ENCODE measurements around the gene IPO4. TPM values are rescaled to one million over a fixed set of nuclear protein-coding genes. Genes with fewer than 3 reads are reported as not detected.

Gene IPO4, protein sequence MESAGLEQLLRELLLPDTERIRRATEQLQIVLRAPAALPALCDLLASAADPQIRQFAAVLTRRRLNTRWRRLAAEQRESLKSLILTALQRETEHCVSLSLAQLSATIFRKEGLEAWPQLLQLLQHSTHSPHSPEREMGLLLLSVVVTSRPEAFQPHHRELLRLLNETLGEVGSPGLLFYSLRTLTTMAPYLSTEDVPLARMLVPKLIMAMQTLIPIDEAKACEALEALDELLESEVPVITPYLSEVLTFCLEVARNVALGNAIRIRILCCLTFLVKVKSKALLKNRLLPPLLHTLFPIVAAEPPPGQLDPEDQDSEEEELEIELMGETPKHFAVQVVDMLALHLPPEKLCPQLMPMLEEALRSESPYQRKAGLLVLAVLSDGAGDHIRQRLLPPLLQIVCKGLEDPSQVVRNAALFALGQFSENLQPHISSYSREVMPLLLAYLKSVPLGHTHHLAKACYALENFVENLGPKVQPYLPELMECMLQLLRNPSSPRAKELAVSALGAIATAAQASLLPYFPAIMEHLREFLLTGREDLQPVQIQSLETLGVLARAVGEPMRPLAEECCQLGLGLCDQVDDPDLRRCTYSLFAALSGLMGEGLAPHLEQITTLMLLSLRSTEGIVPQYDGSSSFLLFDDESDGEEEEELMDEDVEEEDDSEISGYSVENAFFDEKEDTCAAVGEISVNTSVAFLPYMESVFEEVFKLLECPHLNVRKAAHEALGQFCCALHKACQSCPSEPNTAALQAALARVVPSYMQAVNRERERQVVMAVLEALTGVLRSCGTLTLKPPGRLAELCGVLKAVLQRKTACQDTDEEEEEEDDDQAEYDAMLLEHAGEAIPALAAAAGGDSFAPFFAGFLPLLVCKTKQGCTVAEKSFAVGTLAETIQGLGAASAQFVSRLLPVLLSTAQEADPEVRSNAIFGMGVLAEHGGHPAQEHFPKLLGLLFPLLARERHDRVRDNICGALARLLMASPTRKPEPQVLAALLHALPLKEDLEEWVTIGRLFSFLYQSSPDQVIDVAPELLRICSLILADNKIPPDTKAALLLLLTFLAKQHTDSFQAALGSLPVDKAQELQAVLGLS
- polyA plus RNA-seq (2013) = 21.4 TPM

- Histone ChIP-seq H3K27ac (ENCODE audit: insufficient read depth in 1 of 2, low read depth in 1 of 2, low read length in 2 of 2, poor library complexity in 1 of 2, severe bottlenecking in 2 of 2) (peak within 1 kb of the TSS; percentile 46 to 77), H3K36me3 (ENCODE audit: control insufficient read depth in 4 of 4, insufficient read depth in 4 of 4, low read length in 3 of 4) (peaks cover 13 to 70% (median 38%) of the 10 kb centered on the region in 4 experiments), H3K4me3 (ENCODE audit: control insufficient read depth in 1 of 7, extremely low read depth in 1 of 7, insufficient read depth in 4 of 7, low read depth in 2 of 7, low read length in 6 of 7) (peak within 1 kb of the TSS; percentile 65 to 90 (median 79)), H3K4me1 (ENCODE audit: control extremely low read depth in 1 of 4, control insufficient read depth in 4 of 4, insufficient read depth in 4 of 4, low read length in 3 of 4) (peaks cover 0 to 25% (median 20%) of the 10 kb centered on the region in 4 experiments), H3K9me3 (ENCODE audit: control extremely low read depth in 1 of 5, control insufficient read depth in 4 of 5, insufficient read depth in 2 of 5, low read depth in 1 of 5, low read length in 4 of 5) (no peaks in the 10 kb centered on the region), H3K27me3 (replicated peaks in 2 of 5; ENCODE audit: control insufficient read depth in 4 of 5, insufficient read depth in 5 of 5, low read length in 4 of 5) (no peaks in the 10 kb centered on the region)
- ChIA-PET POLR2A (interaction anchor here (0.6 to 1.0 kb wide), 4 partner anchors 26 to 248 kb away, joined by 3 to 4 read pairs (median 3); partner anchors contain the start of genes DCAF11, NRL and PSME2), CTCF (interaction anchor here (0.8 to 4.4 kb wide), 12 partner anchors 9 to 248 kb away, joined by 3 to 19 read pairs (median 4); partner anchors contain the start of genes CHMP4A, CIDEB, EMC9 and IRF9)
- WGBS (ENCODE audit: insufficient coverage) = under 1% methylated on average over 57 of the region's 65 CpGs
- DNase-seq = peak; percentile 98
Measured at GRCh38 chr14:24188251-24189058, at the start of gene IPO4. Gene IPO4, minus strand, starts transcription at chr14:24188816. Its CDS starts 29 bp downstream, at chr14:24188787.

DNA sequence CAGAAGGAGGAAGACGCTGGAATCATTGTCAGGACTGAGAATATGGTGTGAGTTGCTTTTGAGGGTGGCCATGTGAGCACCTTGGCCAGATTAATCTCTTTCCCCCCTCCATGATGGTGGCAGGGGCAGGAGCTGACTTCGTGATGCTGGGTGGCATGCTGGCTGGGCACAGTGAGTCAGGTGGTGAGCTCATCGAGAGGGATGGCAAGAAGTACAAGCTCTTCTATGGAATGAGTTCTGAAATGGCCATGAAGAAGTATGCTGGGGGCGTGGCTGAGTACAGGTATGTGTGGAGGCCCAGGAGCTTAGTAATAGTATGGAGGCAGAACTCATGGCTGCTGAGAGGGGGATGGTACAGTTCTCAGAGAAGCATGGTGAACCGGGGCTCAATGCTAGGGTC, 49.5 kb upstream of the IPO4 start:
- WGBS (ENCODE audit: insufficient coverage) = 95% methylated on average over 4 of the region's 5 CpGs
- Histone ChIP-seq H3K36me3 (ENCODE audit: control insufficient read depth in 4 of 4, insufficient read depth in 4 of 4, low read length in 3 of 4) (peaks cover 20 to 64% (median 58%) of the 10 kb centered on the region in 4 experiments), H3K4me3 (ENCODE audit: control insufficient read depth in 1 of 7, extremely low read depth in 1 of 7, insufficient read depth in 4 of 7, low read depth in 2 of 7, low read length in 6 of 7) (no peak overlapping the region), H3K27me3 (replicated peaks in 2 of 5; ENCODE audit: control insufficient read depth in 4 of 5, insufficient read depth in 5 of 5, low read length in 4 of 5) (no peaks in the 10 kb centered on the region), H3K27ac (ENCODE audit: insufficient read depth in 1 of 2, low read depth in 1 of 2, low read length in 2 of 2, poor library complexity in 1 of 2, severe bottlenecking in 2 of 2) (peak overlapping the region in 1 of 2 experiments; percentile 3), H3K4me1 (ENCODE audit: control extremely low read depth in 1 of 4, control insufficient read depth in 4 of 4, insufficient read depth in 4 of 4, low read length in 3 of 4) (peaks cover 19 to 53% (median 34%) of the 10 kb centered on the region in 4 experiments), H3K9me3 (ENCODE audit: control extremely low read depth in 1 of 5, control insufficient read depth in 4 of 5, insufficient read depth in 2 of 5, low read depth in 1 of 5, low read length in 4 of 5) (no peaks in the 10 kb centered on the region)
- ChIA-PET POLR2A (interaction anchor here (0.6 to 1.0 kb wide), 3 partner anchors 17 to 136 kb away, joined by 3 to 4 read pairs (median 4); no protein-coding TSS in a partner anchor), CTCF (interaction anchor here (1.1 to 13.5 kb wide), 12 partner anchors 8 to 124 kb away, joined by 3 to 207 read pairs (median 6); partner anchors contain the start of genes CIDEB, DHRS1, IPO4 and MDP1)
- DNase-seq = no peak

GRCh38 chr14:24237463-24237955, 48.9 kb upstream of the IPO4 start:
- H3K36me3 ChIP-seq (ENCODE audit: control insufficient read depth in 4 of 4, insufficient read depth in 4 of 4, low read length in 3 of 4) = peaks cover 20 to 64% (median 58%) of the 10 kb centered on the region in 4 experiments
- POLR2A ChIA-PET = interaction anchor here (1.0 kb wide), 1 partner anchor 16 kb away, joined by 3 read pairs; no protein-coding TSS in a partner anchor
- H3K4me3 ChIP-seq (ENCODE audit: control insufficient read depth in 1 of 7, extremely low read depth in 1 of 7, insufficient read depth in 4 of 7, low read depth in 2 of 7, low read length in 6 of 7) = no peak overlapping the region
- 100% methylated on average over 2 of the region's 2 CpGs for WGBS (ENCODE audit: insufficient coverage)
- CTCF ChIA-PET = interaction anchor here (1.1 to 13.5 kb wide), 13 partner anchors 8 to 125 kb away, joined by 3 to 207 read pairs (median 6); partner anchors contain the start of genes CIDEB, DCAF11, DHRS1 and IPO4
- peaks cover 21 to 53% (median 35%) of the 10 kb centered on the region in 4 experiments for H3K4me1 ChIP-seq (ENCODE audit: control extremely low read depth in 1 of 4, control insufficient read depth in 4 of 4, insufficient read depth in 4 of 4, low read length in 3 of 4)
- peak overlapping the region in 1 of 2 experiments; percentile 3 for H3K27ac ChIP-seq (ENCODE audit: insufficient read depth in 1 of 2, low read depth in 1 of 2, low read length in 2 of 2, poor library complexity in 1 of 2, severe bottlenecking in 2 of 2)
- H3K27me3 ChIP-seq (replicated peaks in 2 of 5; ENCODE audit: control insufficient read depth in 4 of 5, insufficient read depth in 5 of 5, low read length in 4 of 5) = no peaks in the 10 kb centered on the region
- DNase-seq = no peak
- no peaks in the 10 kb centered on the region for H3K9me3 ChIP-seq (ENCODE audit: control extremely low read depth in 1 of 5, control insufficient read depth in 4 of 5, insufficient read depth in 2 of 5, low read depth in 1 of 5, low read length in 4 of 5)

DNA sequence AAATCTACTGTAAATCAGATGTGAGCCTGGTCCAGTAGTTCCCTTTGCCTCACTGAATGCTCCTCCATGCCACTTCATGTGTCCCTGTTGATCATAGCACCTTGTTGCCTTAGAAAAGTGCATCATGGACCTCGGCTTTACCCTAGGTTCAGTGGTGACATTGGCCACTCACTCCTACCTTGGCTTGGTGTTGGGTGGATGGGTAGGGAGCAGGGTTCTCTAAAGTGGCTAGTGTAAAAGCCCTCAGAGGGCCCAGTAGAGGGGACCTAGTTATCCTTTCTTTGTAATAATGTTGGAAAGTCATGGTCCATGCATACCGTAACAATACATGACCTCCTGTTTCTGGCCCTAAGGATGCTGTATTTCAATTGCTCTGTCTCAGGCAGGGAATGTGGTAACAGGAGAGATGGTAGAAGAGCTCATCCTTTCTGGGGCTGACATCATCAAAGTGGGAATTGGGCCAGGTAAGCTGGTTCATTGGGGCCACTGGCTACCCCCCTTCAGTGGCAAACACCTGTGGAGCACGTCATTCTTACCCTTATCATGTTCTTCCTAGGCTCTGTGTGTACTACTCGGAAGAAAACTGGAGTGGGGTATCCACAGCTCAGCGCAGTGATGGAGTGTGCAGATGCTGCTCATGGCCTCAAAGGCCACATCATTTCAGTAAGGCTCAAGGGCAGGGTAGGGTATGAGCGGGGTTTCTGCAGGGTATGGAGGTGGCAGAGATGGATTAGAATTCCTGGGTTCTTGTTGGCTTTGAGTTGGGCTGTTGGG, 48.3 kb upstream of the IPO4 start:
- H3K27ac ChIP-seq (ENCODE audit: insufficient read depth in 1 of 2, low read depth in 1 of 2, low read length in 2 of 2, poor library complexity in 1 of 2, severe bottlenecking in 2 of 2) = no peak overlapping the region
- H3K4me3 ChIP-seq (ENCODE audit: control insufficient read depth in 1 of 7, extremely low read depth in 1 of 7, insufficient read depth in 4 of 7, low read depth in 2 of 7, low read length in 6 of 7) = no peak overlapping the region
- no peak for DNase-seq
- peaks cover 20 to 64% (median 58%) of the 10 kb centered on the region in 4 experiments for H3K36me3 ChIP-seq (ENCODE audit: control insufficient read depth in 4 of 4, insufficient read depth in 4 of 4, low read length in 3 of 4)
- H3K27me3 ChIP-seq (replicated peaks in 2 of 5; ENCODE audit: control insufficient read depth in 4 of 5, insufficient read depth in 5 of 5, low read length in 4 of 5) = no peaks in the 10 kb centered on the region
- H3K4me1 ChIP-seq (ENCODE audit: control extremely low read depth in 1 of 4, control insufficient read depth in 4 of 4, insufficient read depth in 4 of 4, low read length in 3 of 4) = peaks cover 21 to 51% (median 35%) of the 10 kb centered on the region in 4 experiments
- WGBS (ENCODE audit: insufficient coverage) = 100% methylated on average over 6 of the region's 6 CpGs
- no peaks in the 10 kb centered on the region for H3K9me3 ChIP-seq (ENCODE audit: control extremely low read depth in 1 of 5, control insufficient read depth in 4 of 5, insufficient read depth in 2 of 5, low read depth in 1 of 5, low read length in 4 of 5)
- POLR2A ChIA-PET = no interaction called here
- CTCF ChIA-PET = interaction anchor here (1.0 to 13.5 kb wide), 9 partner anchors 9 to 122 kb away, joined by 3 to 207 read pairs (median 6); partner anchors contain the start of genes CIDEB, DCAF11, DHRS1 and IPO4

- H3K4me1 ChIP-seq (ENCODE audit: control extremely low read depth in 1 of 4, control insufficient read depth in 4 of 4, insufficient read depth in 4 of 4, low read length in 3 of 4) = peaks cover 17 to 51% (median 36%) of the 10 kb centered on the region in 4 experiments
- H3K4me3 ChIP-seq (ENCODE audit: control insufficient read depth in 1 of 7, extremely low read depth in 1 of 7, insufficient read depth in 4 of 7, low read depth in 2 of 7, low read length in 6 of 7) = no peak overlapping the region
- H3K9me3 ChIP-seq (ENCODE audit: control extremely low read depth in 1 of 5, control insufficient read depth in 4 of 5, insufficient read depth in 2 of 5, low read depth in 1 of 5, low read length in 4 of 5) = no peaks in the 10 kb centered on the region
- H3K27ac ChIP-seq (ENCODE audit: insufficient read depth in 1 of 2, low read depth in 1 of 2, low read length in 2 of 2, poor library complexity in 1 of 2, severe bottlenecking in 2 of 2) = no peak overlapping the region
- 100% methylated on average over 4 of the region's 5 CpGs for WGBS (ENCODE audit: insufficient coverage)
- ChIA-PET CTCF (interaction anchor here (1.0 to 13.5 kb wide), 12 partner anchors 10 to 121 kb away, joined by 3 to 207 read pairs (median 6); partner anchors contain the start of genes CHMP4A, CIDEB, DCAF11 and DHRS1), POLR2A (no interaction called here)
- peaks cover 20 to 63% (median 57%) of the 10 kb centered on the region in 4 experiments for H3K36me3 ChIP-seq (ENCODE audit: control insufficient read depth in 4 of 4, insufficient read depth in 4 of 4, low read length in 3 of 4)
- no peak for DNase-seq
- H3K27me3 ChIP-seq (replicated peaks in 2 of 5; ENCODE audit: control insufficient read depth in 4 of 5, insufficient read depth in 5 of 5, low read length in 4 of 5) = no peaks in the 10 kb centered on the region
Measured at GRCh38 chr14:24235804-24236688, 47.4 kb upstream of the IPO4 start.
